Measurements from ENCODE around the gene ZFP2.
A peak's percentile ranks its signal among the peaks of the same experiment; 100 is the strongest.

ZFP2 gene

DNA sequence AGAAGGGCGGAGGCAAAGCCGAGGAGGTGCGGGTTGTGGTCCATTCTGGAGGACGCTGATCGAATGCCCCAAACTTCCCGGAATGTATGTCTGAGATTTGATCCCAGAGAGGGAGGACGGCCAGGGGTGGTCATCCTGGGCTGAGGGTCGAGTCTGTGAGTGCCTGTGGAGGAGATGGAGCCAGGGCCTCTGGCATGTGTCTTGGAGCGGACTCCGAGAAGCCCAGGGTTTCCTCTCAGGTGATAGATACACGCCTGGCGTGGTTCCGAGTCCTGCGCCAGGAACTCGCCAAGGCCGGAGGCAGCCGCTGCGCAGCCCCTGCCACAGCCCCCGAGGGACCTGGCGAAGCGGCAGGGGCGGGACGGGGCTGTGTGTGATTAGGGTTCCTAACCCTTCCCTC is 45.6 kb downstream of the ZFP2 start:
- Histone ChIP-seq H3K4me3 (peak overlapping the region; percentile 33 to 56 (median 37)), H3K27ac (peak overlapping the region in 8 of 21 experiments; percentile 8 to 72 (median 32))

- Histone ChIP-seq H3K27ac (no peak overlapping the region), H3K4me3 (no peak overlapping the region)
These were observed 69.8 kb downstream of the ZFP2 start for GRCh38 chr5:178965465-178966055.

- Histone ChIP-seq H3K4me3 (no peak overlapping the region), H3K27ac (no peak overlapping the region)
These were observed 85.7 kb downstream of the ZFP2 start for GRCh38 chr5:178981381-178981780.

Data from skin epidermis (tissue), 12 donors.